ENCODE data around the gene SUV39H2. TPM values are rescaled to one million over a fixed set of nuclear protein-coding genes. Genes with fewer than 3 reads are reported as not detected.

Gene SUV39H2
- total and polyA plus RNA-seq, 2 experiments from 2014 or later: 8.0 to 15.5 TPM

DNA sequence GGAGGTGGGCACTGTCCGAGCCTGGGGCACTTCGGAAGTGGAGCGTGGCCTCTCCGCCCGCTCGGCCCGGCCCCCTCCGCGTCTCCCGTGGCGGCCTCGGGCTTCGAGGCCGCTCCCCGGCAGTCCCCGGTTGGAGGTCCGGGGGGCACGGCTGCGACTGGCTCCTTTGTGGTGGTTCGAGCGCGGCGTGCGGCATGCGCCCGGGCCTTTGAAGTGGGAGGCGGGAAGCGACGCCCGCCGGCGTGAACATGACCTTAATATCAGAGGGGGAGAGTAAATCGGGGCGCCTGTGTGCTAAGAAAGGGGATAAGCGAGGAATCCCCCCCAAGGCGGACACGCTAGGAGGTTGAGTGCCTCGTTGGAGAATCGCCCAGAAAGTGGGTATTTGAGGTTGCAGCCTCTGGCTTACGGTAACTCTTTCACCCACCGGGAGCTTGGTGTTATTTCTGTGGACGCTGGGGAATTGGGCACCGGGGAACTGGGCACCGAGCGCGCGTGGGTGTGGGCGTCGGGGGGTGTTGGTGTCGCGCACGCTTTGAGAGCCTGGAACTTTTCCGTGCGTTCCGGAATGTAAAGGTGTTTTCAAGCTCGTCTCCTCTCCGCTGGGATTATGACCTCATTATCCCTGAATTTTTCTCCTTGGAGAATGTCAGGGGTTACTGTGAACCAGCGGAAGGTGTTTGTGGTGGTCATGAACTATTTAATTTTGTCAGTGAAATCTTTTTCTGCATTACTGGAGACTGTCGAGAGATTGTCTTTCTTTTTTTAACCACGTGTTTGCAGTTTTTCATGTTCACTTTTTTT is 660 bp downstream of the SUV39H2 start:
- Histone ChIP-seq H3K27ac (peak overlapping the region; percentile 85), H3K4me3 (peak overlapping the region; percentile 89)
- DNase-seq (ENCODE audit: low spot score): peak; percentile 36

DNA sequence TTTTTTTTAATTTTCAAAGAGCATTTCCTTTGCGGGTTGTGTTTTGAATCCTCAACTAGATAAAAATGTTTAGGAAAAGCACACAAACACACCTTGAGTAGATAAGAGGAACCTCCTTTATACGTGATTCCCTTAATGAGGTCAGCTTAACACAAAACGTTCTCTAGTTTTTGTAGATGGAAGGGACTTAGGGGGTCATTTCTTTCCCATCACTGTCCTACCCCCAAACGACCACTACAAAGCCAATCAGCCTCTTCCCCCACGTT is 1.2 kb downstream of the SUV39H2 start:
- Histone ChIP-seq H3K9me3 (ENCODE audit: low read depth) (no peaks in the 10 kb centered on the region), H3K27me3 (no peaks in the 10 kb centered on the region), H2AFZ (peak overlapping the region; percentile 92), H3K27ac (no peak overlapping the region), H3K4me2 (peak overlapping the region; percentile 94), H3K4me1 (ENCODE audit: insufficient read depth) (peaks cover 10% of the 10 kb centered on the region), H3K79me2 (peaks cover 79% of the 10 kb centered on the region), H3K4me3 (peak overlapping the region; percentile 89), H4K20me1 (ENCODE audit: insufficient read depth, poor library complexity, severe bottlenecking) (no peaks in the 10 kb centered on the region), H3K9me2 (replicated peaks; ENCODE audit: insufficient read depth) (no peaks in the 10 kb centered on the region), H3K36me3 (replicated peaks; ENCODE audit: insufficient read depth, low read depth) (no peaks in the 10 kb centered on the region)
- DNase-seq (ENCODE audit: low spot score): no peak
- TF ChIP-seq, protein P1, sequence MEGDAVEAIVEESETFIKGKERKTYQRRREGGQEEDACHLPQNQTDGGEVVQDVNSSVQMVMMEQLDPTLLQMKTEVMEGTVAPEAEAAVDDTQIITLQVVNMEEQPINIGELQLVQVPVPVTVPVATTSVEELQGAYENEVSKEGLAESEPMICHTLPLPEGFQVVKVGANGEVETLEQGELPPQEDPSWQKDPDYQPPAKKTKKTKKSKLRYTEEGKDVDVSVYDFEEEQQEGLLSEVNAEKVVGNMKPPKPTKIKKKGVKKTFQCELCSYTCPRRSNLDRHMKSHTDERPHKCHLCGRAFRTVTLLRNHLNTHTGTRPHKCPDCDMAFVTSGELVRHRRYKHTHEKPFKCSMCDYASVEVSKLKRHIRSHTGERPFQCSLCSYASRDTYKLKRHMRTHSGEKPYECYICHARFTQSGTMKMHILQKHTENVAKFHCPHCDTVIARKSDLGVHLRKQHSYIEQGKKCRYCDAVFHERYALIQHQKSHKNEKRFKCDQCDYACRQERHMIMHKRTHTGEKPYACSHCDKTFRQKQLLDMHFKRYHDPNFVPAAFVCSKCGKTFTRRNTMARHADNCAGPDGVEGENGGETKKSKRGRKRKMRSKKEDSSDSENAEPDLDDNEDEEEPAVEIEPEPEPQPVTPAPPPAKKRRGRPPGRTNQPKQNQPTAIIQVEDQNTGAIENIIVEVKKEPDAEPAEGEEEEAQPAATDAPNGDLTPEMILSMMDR (IDR thresholded peaks at IDR 0.05; ENCODE audit: poor library complexity): no peak
- TF ChIP-seq EZH2 (IDR thresholded peaks at IDR 0.05; ENCODE audit: borderline replicate concordance) (no peak), EZH2phosphoT487 (IDR thresholded peaks at IDR 0.05; ENCODE audit: low read depth, severe bottlenecking, unreplicated experiment) (no peak)
- under 1% methylated on average over 5 of the region's 5 CpGs for WGBS (ENCODE audit: low lambda C conversion rate, missing lambda C conversion rate)

More for the DNA sequence above, 660 bp downstream of the SUV39H2 start:
- whole genome bisulfite sequencing (ENCODE audit: low lambda C conversion rate, missing lambda C conversion rate): 1% methylated on average over 58 of the region's 60 CpGs
- Histone ChIP-seq H3K4me1 (ENCODE audit: insufficient read depth) (peaks cover 10% of the 10 kb centered on the region), H3K79me2 (peaks cover 73% of the 10 kb centered on the region), H3K9me3 (ENCODE audit: low read depth) (no peaks in the 10 kb centered on the region), H3K4me2 (peak overlapping the region; percentile 94), H4K20me1 (ENCODE audit: insufficient read depth, poor library complexity, severe bottlenecking) (no peaks in the 10 kb centered on the region), H3K9me2 (replicated peaks; ENCODE audit: insufficient read depth) (no peaks in the 10 kb centered on the region), H3K36me3 (replicated peaks; ENCODE audit: insufficient read depth, low read depth) (no peaks in the 10 kb centered on the region), H2AFZ (peak overlapping the region; percentile 92), H3K27me3 (no peaks in the 10 kb centered on the region)
- TF ChIP-seq, protein P1 (IDR thresholded peaks at IDR 0.05; ENCODE audit: poor library complexity): no peak
- no peak for TF ChIP-seq EZH2phosphoT487 (IDR thresholded peaks at IDR 0.05; ENCODE audit: low read depth, severe bottlenecking, unreplicated experiment)
- TF ChIP-seq EZH2 (IDR thresholded peaks at IDR 0.05; ENCODE audit: borderline replicate concordance): no peak

DNA sequence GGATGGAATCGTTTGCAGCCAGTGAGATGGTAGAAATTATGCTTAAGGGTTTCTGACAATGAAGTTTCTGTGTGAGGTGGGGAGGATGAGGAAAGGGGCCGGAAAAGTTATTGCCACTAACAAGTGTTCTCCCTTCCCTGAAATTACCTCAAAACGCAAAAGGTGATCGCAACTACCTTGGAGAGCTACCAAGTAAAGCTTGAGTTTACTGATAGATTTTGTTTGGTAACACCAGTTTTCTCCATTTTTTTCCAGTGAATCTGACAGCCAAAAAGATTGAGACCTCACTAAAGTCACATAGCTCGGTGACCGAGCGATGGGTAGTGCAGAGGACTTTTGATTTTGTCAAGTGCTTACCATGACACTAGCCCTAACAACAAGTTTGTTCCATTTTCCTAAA is 1.6 kb downstream of the SUV39H2 start:
- Histone ChIP-seq H3K4me3 (peak overlapping the region; percentile 89), H3K27ac (no peak overlapping the region), H3K9me2 (replicated peaks; ENCODE audit: insufficient read depth) (no peaks in the 10 kb centered on the region), H3K4me1 (ENCODE audit: insufficient read depth) (peaks cover 10% of the 10 kb centered on the region), H3K4me2 (peak overlapping the region; percentile 94), H3K9me3 (ENCODE audit: low read depth) (no peaks in the 10 kb centered on the region), H4K20me1 (ENCODE audit: insufficient read depth, poor library complexity, severe bottlenecking) (no peaks in the 10 kb centered on the region), H3K79me2 (peaks cover 81% of the 10 kb centered on the region), H2AFZ (peak overlapping the region; percentile 92), H3K27me3 (no peaks in the 10 kb centered on the region), H3K36me3 (replicated peaks; ENCODE audit: insufficient read depth, low read depth) (no peaks in the 10 kb centered on the region)
- WGBS (ENCODE audit: low lambda C conversion rate, missing lambda C conversion rate): 42% methylated on average over 7 of the region's 7 CpGs
- TF ChIP-seq, protein P1 (IDR thresholded peaks at IDR 0.05; ENCODE audit: poor library complexity): no peak
- TF ChIP-seq EZH2phosphoT487 (IDR thresholded peaks at IDR 0.05; ENCODE audit: low read depth, severe bottlenecking, unreplicated experiment) (no peak), EZH2 (IDR thresholded peaks at IDR 0.05; ENCODE audit: borderline replicate concordance) (no peak)
- DNase-seq (ENCODE audit: low spot score): peak; percentile 17

All from hepatocyte (in vitro differentiated cells).